OCI-LY1 (cell line): ENCODE results near the gene TTR.

Source experiments
- H2AFZ ChIP-seq: fragments of 200-600 bp; sonication (generic), shearing (Covaris generic); 2 replicates; pipeline ENCODE4 v1.6.0; 2014; ENCODE audit warnings: antibody characterized with exemption, mild to moderate bottlenecking, low read length
- H3F3A ChIP-seq: fragments of 200-600 bp; sonication (generic), shearing (Covaris generic); 2 replicates; pipeline ENCODE4 v1.6.0; 2014; ENCODE audit warnings: mild to moderate bottlenecking, antibody characterized with exemption, low read length, moderate library complexity; ENCODE audit not compliant: insufficient read depth
- H3K27ac ChIP-seq: fragments of 200-600 bp; sonication (generic); 2 replicates; pipeline ENCODE4 v1.5.1; 2014; ENCODE audit warnings: low read length, mixed run types, mild to moderate bottlenecking, low read depth; ENCODE audit not compliant: poor library complexity, severe bottlenecking
- H3K27me3 ChIP-seq: fragments of 200-600 bp; sonication (generic); 2 replicates; pipeline ENCODE4 v1.6.0; 2014; ENCODE audit warnings: antibody characterized with exemption, mild to moderate bottlenecking, low read length, moderate library complexity; ENCODE audit not compliant: insufficient read depth
- H3K36me3 ChIP-seq: fragments of 200-600 bp; sonication (generic); 2 replicates; pipeline ENCODE4 v1.6.1; 2014; ENCODE audit warnings: mild to moderate bottlenecking, antibody characterized with exemption, low read length, moderate library complexity, mixed read lengths; ENCODE audit not compliant: insufficient read depth
- H3K4me1 ChIP-seq: fragments of 200-600 bp; sonication (generic); 2 replicates; pipeline ENCODE4 v1.5.1; 2014; ENCODE audit warnings: mild to moderate bottlenecking, low read length, moderate library complexity; ENCODE audit not compliant: insufficient read depth, severe bottlenecking
- H3K4me2 ChIP-seq: fragments of 200-600 bp; sonication (generic), shearing (Covaris generic); 2 replicates; pipeline ENCODE4 v1.6.1; 2014; ENCODE audit warnings: low read length
- H3K4me3 ChIP-seq: fragments of 200-600 bp; sonication (generic); 2 replicates; pipeline ENCODE4 v1.5.1; 2014; ENCODE audit warnings: low read length, low read depth, mild to moderate bottlenecking, mixed read lengths; ENCODE audit not compliant: poor library complexity, severe bottlenecking
- H3K79me2 ChIP-seq: fragments of 200-600 bp; shearing (Covaris generic); 2 replicates; pipeline ENCODE4 v1.6.1; 2016; ENCODE audit warnings: mixed run types, low read length, mixed read lengths; ENCODE audit not compliant: insufficient read depth
- H3K9ac ChIP-seq: fragments of 200-600 bp; sonication (generic), shearing (Covaris generic); 2 replicates; pipeline ENCODE4 v1.6.1; 2014; ENCODE audit warnings: mild to moderate bottlenecking, low read length, mixed read lengths
- H3K9me2 ChIP-seq: fragments of 200-600 bp; sonication (generic), shearing (Covaris generic); 2 replicates; pipeline ENCODE4 v1.6.1; 2014; ENCODE audit warnings: low read depth, mild to moderate bottlenecking, low read length, mixed read lengths
- H3K9me3 ChIP-seq: fragments of 200-600 bp; shearing (Covaris generic); 2 replicates; pipeline ENCODE4 v1.6.1; 2014; ENCODE audit warnings: low read length, mixed read lengths
- H4K20me1 ChIP-seq: fragments of 200-600 bp; sonication (generic), shearing (Covaris generic); 2 replicates; pipeline ENCODE4 v1.6.0; 2016; ENCODE audit warnings: mild to moderate bottlenecking, low read length; ENCODE audit not compliant: insufficient read depth
- CTCF ChIP-seq: fragments of 200-600 bp; sonication (generic), shearing (Covaris generic); IDR thresholded peaks from 2 replicates; pipeline ENCODE4 v1.5.1; 2017; ENCODE audit warnings: mild to moderate bottlenecking, antibody characterized with exemption, low read length, moderate library complexity, mixed read lengths
- EZH2 ChIP-seq: fragments of 200-600 bp; sonication (generic), shearing (Covaris generic); IDR thresholded peaks from 2 replicates; pipeline ENCODE4 v1.8.0; 2017; ENCODE audit warnings: borderline replicate concordance, mixed run types, mild to moderate bottlenecking, antibody characterized with exemption, low read length, moderate library complexity, mixed read lengths

Gene TTR

GRCh38 chr18:31578126-31578525 lies 13.6 kb upstream of the TTR start:
- Histone ChIP-seq H2AFZ (no peak overlapping the region), H3F3A (no peaks in the 10 kb centered on the region), H3K27ac (no peak overlapping the region), H3K36me3 (no peaks in the 10 kb centered on the region), H3K4me2 (no peak overlapping the region), H3K27me3 (no peaks in the 10 kb centered on the region), H3K9me3 (no peaks in the 10 kb centered on the region), H4K20me1 (no peaks in the 10 kb centered on the region), H3K9me2 (no peaks in the 10 kb centered on the region), H3K4me3 (no peak overlapping the region), H3K79me2 (no peaks in the 10 kb centered on the region), H3K9ac (no peak overlapping the region), H3K4me1 (no peaks in the 10 kb centered on the region)
- TF ChIP-seq CTCF = no peak

DNA sequence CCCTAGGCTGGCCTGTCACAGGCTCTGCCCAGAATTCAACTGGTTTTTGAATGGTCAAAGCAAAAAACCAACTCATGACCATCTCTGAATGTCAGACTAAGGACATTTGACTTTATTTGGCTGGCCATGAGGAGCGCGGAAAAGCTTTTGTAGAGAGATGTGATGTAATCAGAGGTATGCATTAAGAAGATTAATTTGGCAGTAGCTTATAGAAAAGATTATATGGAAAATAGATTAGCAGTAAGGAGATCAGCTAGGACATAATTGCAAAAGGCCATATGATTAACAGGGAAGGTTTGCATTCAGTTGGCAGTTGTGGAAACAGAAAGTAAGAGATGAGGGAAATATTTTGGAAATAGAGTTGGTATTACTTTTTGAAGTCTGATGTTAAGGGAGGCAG lies 12.3 kb upstream of the TTR start:
- no peak overlapping the region for H3K27ac ChIP-seq
- H3K27me3 ChIP-seq = no peaks in the 10 kb centered on the region
- H3K4me3 ChIP-seq = no peak overlapping the region
- TF ChIP-seq CTCF (no peak), EZH2 (no peak)
- no peaks in the 10 kb centered on the region for H3K36me3 ChIP-seq
- no peaks in the 10 kb centered on the region for H4K20me1 ChIP-seq
- H3K9me2 ChIP-seq = no peaks in the 10 kb centered on the region
- H2AFZ ChIP-seq = no peak overlapping the region
- no peak overlapping the region for H3K4me2 ChIP-seq
- no peaks in the 10 kb centered on the region for H3K9me3 ChIP-seq
- H3K79me2 ChIP-seq = no peaks in the 10 kb centered on the region
- H3K4me1 ChIP-seq = no peaks in the 10 kb centered on the region
- H3K9ac ChIP-seq = no peak overlapping the region
- no peaks in the 10 kb centered on the region for H3F3A ChIP-seq

- Histone ChIP-seq H3K9ac (no peak overlapping the region), H3K27me3 (no peaks in the 10 kb centered on the region), H3K4me1 (no peaks in the 10 kb centered on the region), H3K4me2 (no peak overlapping the region), H2AFZ (no peak overlapping the region), H3F3A (no peaks in the 10 kb centered on the region), H3K4me3 (no peak overlapping the region), H3K9me2 (no peaks in the 10 kb centered on the region), H3K27ac (no peak overlapping the region), H4K20me1 (no peaks in the 10 kb centered on the region), H3K9me3 (no peaks in the 10 kb centered on the region), H3K79me2 (no peaks in the 10 kb centered on the region), H3K36me3 (no peaks in the 10 kb centered on the region)
- TF ChIP-seq CTCF = no peak
- no peak for TF ChIP-seq EZH2
Measured at GRCh38 chr18:31581498-31582197, 10.0 kb upstream of the TTR start.
